ENCODE data around the gene GPC2.
"Not testable (repeated sequence)": the region's sequence is repeated elsewhere in the genome, so short reads cannot be mapped to it uniquely, and the experiment has no call there.

Gene GPC2

DNA sequence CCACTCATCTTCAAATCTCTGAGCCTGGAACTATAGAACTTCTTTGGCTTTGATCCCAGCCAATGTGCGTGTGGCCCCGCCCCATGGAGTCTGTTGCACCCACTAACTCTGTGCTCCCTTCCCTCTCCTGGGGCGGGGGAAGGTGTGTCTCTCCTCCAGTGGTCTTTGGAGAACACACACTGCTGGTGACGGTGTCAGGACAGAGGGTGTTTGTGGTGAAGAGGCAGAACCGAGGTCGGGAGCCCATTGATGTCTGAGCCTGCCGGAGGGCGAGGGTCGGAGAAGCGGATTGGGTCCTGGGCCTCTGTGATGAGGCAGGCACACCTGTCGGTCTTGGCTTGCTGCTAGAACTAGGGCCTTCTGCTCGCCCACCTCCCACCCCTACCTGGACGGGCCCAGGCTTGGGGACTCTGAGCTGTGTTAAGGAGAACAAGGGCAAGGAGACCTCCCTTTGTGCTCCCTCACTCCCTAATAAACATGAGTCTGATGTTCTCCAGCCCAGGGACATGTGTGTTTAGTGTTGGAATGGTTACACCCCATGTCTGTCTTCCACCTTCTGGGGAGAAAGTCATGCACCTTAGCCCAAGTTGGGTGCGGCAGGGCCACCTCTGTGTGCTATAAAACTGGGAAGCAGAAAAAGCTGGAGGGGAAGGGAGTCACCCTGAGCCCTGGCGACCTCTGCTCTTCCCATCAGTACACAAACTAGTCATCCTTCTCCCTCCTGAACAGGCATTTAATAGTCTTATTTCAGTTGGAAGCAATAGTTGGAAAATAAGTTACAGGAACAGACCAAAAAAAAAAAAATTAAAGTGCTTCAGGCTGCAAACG lies 23.3 kb downstream of the GPC2 start:
- DNase-seq (ENCODE audit: low read depth in 4 of 4, low spot score in 1 of 4) = no peak

DNA sequence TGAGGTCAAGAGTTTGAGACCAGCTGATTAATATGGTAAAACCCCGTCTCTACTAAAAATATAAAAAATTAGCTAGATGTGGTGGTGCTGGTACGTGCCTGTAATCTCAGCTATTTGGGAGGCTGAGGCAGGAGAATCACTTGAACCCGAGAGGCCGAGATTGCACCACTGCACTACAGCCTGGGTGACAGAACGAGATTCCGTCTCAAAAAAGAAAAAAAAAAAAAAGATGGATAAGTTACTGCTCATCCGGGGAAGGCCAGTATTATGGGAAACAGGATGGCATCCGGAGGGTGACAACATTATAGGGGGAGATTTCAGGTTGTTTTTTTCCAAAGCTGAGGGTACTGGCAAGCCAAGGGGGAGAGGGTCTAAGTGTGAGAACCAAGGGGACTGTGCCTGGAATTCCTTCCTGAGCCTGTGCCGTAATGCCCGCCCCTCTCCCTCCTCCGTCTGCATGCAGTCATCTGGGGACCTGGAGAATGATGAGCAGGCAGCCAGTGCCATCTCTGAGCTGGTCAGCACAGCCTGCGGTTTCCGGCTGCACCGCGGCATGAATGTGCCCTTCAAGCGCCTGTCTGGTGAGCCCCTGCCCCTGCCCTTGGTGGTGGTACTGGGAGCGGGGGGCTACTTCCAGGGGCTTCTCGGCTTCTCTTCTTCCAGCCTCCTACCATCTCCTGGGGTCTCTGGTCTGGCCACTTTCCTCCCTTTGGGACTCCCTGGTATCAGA lies 24.1 kb downstream of the GPC2 start:
- no peak for DNase-seq (ENCODE audit: low read depth in 4 of 4, low spot score in 1 of 4)

DNA sequence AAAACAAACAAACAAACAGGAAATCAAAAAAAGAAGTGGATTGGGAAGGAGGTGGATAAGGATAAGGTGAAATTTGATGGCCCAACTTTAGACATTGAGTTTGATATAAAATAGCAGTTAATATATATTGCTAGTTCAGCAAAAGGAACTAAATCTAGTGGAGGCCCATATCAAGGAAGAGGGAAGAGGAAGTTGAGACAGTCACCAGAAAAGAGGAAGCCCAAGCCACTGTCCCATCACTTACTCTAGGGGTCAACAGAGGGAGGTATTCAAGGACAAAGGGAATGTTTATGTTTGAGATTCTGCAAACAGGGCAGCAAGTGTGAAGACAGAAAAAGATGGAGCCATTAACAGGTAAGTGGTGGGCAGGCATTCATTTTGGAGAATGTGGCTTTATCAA lies 24.8 kb downstream of the GPC2 start:
- no peak for DNase-seq (ENCODE audit: low read depth in 4 of 4, low spot score in 1 of 4)

DNA sequence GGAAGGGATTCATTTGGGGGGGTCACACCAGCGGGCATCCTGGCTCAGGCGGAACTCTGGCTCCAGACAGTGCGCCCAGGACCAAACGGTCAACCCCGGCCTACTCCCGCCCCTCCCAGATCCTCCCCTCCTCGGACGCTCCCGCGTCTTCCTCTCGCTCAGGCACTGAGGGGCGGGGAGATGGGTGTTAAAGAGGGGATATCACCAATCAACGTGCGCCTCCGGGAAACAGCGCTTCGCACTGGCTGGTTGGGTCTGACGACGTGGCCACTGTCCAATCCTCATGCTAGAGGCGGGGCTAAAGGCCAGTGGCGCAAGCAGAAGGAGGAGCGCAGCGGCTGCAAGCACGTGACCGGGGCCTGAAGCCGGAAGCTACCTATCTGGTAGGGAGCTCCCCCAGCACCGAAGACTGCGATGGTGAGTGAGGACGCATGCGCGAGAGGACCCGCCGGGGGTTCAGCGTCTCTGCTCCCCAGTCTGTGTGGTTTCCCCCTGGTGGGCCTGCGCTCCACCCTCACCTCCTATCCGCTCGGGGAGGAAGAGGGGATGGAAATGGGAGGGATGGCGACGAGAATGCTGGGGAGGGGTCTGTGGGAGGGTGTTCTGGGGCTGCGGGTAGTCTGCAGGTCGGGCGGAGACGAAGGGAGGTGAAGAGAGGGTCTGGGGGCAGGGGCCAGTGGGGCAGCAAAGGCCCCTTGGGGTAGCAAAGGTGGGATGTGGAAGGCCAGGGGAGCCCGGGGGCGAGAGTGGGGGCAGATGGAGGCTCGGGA lies 28.4 kb downstream of the GPC2 start, which contains the start of gene LAMTOR4:
LAMTOR4 (plus strand) TSS at position 360 of the 770 bp plus-strand sequence; CDS start at position 415, 55 bp downstream.
- peak; percentile 87 to 97 (median 92) for DNase-seq (ENCODE audit: low read depth in 4 of 4, low spot score in 1 of 4)

DNA sequence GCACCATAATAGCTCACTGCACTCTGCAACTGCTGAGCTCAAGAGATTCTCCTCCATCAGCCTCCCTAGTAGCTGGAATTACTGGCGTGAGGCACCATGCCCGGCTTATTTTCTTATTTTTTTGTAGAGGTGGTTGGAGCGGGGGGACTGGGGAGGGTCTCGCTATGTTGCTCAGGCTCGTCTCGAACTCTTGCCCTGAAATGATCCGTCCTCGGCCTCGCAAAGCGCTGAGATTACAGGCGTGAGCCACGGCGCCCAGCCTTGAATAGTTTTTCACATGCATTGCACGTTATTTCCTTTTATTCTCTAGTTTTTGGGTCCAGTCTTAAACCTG lies 29.0 kb downstream of the GPC2 start:
- DNase-seq (ENCODE audit: low read depth in 4 of 4, low spot score in 1 of 4) = no peak

DNA sequence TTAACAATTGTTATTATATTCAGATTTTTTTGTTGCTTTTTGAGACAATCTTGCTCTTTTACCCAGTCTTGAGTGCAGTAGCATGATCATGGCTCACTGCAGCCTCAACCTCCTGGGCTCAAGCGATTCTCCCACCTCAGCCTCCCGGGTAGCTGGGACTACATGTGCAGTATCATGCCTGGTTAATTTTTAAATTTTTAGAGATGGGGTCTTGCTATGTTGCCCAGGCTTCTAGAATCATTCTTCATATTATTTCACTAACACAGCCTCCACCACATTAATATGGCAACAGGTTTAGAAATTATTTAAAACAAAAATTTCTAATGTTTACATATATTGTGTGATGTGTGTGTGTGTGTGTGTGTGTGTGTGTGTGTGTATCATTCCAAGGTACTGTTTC lies 29.9 kb downstream of the GPC2 start:
- DNase-seq (ENCODE audit: low read depth in 4 of 4, low spot score in 1 of 4) = no peak

DNA sequence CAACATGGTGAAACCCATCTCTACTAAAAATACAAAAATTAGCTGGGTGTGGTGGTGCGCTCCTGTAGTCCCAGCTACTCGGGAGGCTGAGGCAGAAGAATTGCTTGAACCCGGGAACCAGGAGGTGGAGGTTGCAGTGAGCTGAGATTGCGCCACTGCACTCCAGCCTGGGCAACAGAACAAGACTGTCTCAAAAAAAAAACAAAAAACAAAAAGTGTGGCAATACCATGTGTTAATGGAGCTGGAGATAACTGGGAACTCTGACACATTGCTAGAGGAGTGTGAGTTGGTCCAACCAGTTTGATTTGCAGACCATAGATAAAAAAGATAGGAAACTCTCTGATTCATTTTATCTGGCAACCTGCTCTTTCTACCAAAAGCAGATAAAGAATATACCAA lies 30.8 kb downstream of the GPC2 start:
- not testable (repeated sequence) for DNase-seq (ENCODE audit: low read depth in 4 of 4, low spot score in 1 of 4)

DNA sequence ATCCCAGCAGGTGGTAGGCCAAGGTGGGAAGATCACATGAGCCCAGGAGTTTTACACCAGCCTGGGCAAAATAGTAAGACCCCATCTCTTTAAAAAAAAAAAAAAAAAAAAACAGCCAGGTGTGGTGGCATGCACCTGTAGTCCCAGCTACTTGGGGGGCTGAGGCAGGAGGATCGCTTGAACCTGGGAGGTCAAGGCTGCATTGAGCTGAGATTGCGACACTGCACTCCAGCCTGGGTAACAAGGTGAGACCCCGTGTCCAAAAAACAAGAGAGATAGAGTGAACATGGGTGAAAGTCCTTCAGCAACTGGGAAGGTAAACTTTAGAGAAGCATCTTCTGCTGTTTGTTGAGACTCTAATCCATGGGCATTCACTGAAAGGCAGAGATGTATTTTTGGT lies 34.7 kb downstream of the GPC2 start:
- no peak for DNase-seq (ENCODE audit: low read depth in 4 of 4, low spot score in 1 of 4)

DNA sequence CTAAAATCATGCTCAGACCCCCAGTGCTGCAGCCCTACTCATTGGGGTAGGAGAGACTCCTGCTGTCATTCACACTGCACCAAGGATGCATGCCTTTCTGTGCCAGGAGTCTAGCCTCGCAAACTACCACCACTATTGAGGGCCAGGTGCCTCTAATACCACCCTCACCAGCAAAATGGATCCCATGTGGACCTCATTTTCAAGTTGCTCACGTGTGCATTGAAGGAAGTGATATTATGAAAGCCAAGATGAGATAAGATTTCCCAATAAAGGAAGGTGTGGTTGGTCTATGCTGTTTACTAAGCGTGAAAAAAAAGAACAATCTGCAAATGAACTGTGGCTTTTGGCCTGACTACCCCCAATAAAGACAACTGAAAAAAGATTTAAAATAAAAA lies 35.6 kb downstream of the GPC2 start:
- DNase-seq (ENCODE audit: low read depth in 4 of 4, low spot score in 1 of 4) = no peak

DNA sequence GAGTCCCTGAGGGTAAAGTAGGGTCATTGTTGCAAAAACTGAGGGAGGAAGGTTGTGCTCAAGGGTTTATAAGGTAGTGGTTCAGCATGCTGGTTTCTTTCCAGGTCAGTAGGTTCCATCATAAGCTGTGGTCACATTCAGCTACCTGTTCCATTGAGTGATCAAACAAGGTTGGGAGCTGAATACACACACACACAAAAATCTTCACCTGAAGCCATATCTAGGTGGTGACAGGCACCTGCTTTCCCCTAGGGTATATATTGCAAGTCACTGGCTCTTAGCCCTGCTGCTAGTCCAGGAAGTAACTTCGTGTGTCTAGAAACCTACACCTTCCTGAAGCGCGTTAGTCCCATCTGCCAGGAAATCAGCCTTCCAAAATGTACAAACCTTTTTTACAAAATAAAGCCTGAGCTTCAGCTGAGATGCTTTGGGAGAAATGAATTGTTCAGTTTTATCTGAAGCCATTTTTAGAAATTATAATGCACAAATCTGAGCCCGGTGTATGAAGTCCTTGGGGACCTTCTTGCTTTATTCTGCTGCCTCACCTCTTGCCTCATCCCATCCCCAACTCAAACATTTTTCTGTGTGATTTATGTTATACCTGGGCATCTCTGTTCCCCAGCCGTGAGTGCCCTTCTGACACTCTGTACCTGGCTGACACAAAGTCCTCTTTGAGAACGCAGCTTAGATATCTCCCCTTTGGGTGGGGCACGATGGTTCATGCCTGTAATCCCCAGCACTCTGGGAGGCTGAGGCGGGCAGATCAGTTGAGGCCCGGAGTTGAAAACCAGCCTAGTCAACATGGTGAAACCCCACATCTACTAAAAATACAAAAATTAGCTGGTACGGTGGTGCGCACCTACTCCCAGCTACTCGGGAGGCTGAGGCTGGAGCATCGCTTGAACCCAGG lies 39.1 kb downstream of the GPC2 start:
- no peak for DNase-seq (ENCODE audit: low read depth in 4 of 4, low spot score in 1 of 4)

DNA sequence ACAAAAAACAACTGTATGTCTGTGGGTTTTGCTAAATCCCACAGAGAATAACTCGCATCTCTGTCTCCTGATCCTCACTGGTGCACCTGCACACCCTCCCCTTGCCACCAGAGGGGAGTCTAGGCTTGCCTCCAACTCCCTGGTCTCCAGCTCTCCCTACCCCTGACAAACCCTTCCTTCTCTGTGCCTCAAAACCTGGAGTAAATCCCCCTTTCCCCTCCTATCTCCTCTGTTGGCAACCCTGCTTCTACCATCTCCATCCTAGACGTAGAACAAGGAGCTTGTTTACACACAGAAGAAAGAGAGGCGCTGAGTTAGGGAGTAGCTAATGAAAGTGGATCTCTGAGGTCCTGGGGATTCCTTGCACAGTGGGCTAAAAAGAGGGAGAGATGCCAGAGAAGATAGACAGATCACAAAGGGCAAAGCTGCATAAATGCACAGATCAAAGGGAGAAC lies 44.5 kb downstream of the GPC2 start:
- peak in 2 of 4 experiments; percentile 40 to 59 for DNase-seq (ENCODE audit: low read depth in 4 of 4, low spot score in 1 of 4)

DNA sequence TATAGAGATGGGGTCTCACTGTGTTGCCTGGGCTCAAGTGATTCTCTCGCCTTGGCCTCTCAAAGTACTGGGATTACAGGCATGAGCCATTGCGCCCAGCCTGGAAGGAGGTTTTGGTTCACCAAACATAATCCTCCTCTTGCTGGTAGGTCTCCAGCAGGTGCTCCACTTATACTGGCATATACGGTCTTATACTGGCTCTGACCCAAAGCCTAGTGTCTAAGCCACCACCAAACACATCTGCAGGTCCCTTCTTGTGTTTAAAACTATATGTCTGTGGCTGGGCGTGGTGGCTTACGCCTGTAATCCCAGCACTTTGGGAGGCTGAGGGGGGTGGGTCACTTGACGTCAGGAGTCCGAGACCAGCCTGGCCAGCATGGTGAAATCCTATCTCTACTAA lies 45.1 kb downstream of the GPC2 start:
- DNase-seq (ENCODE audit: low read depth in 4 of 4, low spot score in 1 of 4) = no peak

DNA sequence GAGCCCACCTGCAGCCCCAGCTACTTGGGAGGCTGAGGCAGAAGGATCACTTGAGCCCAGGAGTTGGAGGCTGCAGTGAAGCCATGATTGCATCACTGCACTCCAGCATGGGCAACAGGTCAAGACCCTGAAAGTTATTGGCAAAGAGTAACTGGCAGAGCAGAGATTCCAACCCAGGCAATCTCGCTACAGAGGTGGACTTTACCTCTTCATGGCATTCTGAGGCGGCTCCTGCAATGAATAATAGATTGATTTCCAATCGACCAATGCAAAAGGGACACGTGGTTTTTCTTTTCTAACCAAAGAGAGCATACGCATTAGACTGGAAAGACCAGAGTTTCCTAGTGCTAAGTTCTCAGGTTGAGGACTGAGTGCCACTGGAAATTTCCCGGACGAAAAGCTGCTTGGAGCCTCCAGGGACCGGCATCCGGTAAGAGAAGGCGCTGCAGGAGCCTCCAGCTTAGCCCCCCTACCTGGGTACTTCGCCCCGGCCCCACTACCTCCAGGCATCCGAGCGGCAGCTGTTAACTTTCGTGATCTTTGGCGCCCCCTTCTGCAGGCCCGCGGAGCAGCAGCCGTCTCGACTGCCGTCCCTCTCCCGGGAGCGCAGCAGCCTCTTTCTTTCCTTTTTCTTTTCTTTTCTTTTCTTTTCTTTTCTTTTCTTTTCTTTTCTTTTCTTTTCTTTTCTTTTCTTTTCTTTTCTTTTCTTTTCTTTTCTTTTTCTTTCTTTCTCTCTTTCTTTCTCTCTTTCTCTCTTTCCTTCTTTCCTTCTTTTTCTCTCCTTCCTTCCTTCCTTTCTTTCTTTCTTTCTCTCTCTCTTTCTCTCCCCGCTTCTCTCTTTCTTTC lies 46.4 kb downstream of the GPC2 start:
- DNase-seq (ENCODE audit: low read depth in 4 of 4, low spot score in 1 of 4) = peak; percentile 66 to 92 (median 72)

DNA sequence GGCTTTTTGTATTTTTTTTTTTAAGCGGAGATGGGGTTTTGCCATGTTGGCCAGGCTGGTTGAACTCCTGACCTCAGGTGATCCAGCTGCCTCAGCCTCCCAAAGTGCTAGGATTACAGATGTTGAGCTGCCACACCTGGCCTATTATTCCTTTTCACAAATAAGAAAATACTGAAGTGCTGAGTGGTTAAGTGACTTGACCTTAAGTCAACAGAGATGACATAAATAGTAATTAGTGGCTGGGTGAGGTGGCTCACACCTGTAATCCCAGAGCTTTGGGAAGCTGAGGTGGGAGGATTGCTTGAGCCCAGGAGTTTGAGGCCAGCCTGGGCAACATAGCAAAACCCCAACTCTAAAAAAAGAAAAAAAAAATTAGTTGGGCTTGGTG lies 47.0 kb downstream of the GPC2 start:
- not testable (repeated sequence) for DNase-seq (ENCODE audit: low read depth in 4 of 4, low spot score in 1 of 4)

DNA sequence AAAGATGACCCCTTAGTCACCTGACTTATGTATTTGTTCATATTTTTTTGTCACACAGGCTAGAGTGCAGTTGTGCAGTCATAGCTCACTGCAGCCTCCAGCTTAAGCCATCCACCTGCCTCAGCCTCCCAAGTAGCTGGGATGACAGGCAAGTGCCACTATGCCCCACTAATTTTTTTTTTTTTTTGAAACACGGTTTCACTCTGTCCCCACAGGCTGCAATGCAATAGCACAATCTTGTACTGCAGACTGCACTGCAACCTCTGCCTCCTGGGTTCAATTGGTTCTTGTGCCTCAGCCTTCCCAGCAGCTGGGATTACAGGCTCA lies 48.6 kb downstream of the GPC2 start:
- no peak for DNase-seq (ENCODE audit: low read depth in 4 of 4, low spot score in 1 of 4)

DNA sequence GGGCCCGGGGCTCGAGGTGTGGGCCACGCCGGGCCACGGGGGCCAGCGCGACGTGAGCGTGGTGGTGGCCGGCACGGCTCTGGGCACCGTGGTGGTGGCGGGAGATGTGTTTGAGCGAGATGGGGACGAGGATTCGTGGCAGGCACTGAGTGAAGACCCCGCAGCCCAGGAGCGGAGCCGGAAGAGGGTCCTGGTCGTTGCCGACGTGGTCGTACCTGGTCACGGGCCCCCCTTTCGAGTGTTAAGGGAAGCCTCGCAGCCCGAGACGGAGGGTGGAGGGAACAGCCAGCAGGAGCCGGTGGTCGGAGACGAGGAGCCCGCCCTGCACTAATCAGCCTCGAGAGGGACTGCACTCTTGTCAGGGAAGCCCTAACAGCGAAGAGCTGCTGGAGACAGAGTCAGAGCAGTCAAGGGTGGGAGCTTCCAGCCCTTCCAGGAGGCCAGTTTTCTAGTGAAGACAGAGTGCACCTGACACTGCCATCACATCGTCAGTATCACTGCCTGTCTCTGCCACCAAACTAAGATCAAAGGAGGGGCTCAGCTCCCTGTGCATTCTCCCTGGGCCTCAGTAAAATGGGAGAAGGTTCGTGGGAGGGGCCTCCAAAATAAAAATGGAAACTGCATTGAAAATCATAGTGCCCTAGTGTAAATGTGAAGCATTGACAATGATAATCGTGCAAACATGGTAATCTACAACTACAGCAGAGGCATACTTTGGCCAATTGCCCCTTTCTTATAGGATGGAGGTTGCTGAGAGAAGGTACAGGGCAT lies 49.1 kb downstream of the GPC2 start:
- no peak for DNase-seq (ENCODE audit: low read depth in 4 of 4, low spot score in 1 of 4)

DNA sequence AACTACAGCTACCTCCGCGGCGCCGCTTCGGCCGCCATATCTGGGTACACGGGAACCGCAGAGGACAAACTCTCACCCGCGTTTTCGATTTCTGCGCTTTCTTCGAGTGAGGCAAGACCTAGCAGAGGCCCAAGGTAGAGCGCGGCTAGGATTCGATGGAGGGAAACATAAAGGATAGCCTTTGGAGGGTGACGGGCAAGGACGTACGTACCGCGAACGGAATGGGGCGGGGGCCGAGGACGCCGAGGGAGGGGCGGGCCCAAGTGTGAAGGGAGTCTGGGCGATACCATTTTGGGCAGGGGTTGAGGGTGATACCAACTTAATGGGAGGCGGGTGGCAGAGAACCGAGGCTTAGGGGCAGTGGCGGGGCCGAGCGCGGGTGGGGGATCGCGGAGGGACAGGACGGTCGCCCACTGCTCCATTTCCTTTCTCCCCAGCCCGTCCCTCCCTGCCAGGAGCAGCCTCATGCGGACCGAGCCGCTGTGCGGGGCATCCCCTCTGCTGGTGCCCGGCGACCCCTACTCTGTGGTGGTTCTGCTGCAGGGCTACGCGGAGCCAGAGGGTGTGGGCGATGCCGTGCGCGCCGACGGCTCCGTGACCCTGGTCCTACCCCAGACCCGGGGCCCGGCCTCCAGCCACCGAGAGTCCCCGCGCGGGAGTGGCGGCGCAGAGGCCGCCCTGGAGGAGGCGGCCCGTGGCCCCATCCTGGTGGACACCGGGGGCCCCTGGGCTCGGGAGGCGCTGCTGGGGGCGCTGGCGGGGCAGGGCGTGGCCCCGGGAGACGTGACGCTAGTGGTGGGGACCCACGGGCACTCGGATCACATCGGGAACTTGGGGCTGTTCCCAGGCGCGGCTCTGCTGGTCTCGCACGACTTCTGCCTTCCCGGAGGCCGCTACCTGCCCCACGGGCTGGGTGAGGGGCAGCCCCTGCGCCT lies 50.0 kb downstream of the GPC2 start, which contains the start of gene MBLAC1:
MBLAC1 (plus strand) TSS at position 37 of the 935 bp plus-strand sequence; CDS start at position 466, 429 bp downstream.
- peak; percentile 71 to 86 (median 84) for DNase-seq (ENCODE audit: low read depth in 4 of 4, low spot score in 1 of 4)
